Tibial nerve (tissue), 4 donors: ENCODE measurements around the gene PIP5K1B.

ENCODE experiments used
- EP300 ChIP-seq, 2 donors: sonication (generic); formaldehyde crosslinking; IDR thresholded peaks; one replicate each; pipeline ENCODE4 v1.6.1; 2017; ENCODE audit warnings: antibody characterized with exemption in 2 of 2, mild to moderate bottlenecking in 1 of 2
- POLR2A ChIP-seq, 2 donors: fragments of 450-650 bp; IDR thresholded peaks; one replicate each; pipeline ENCODE4 v1.6.1; 2017; ENCODE audit warnings: antibody characterized with exemption in 2 of 2, mild to moderate bottlenecking in 2 of 2, moderate library complexity in 2 of 2
- TF ChIP-seq, protein P1 (sequence below), 5 experiments: fragments of 200-600 bp in 3 of 5; fragments of 450-650 bp in 2 of 5; sonication (generic) in 3 of 5; IDR thresholded peaks; one replicate each; pipeline ENCODE4 v1.5.1; 2016 to 2019; ENCODE audit warnings: antibody characterized with exemption in 5 of 5, mild to moderate bottlenecking in 3 of 5, moderate library complexity in 2 of 5

GRCh38 chr9:68733021-68733405 lies 28.0 kb downstream of the PIP5K1B start:
- TF ChIP-seq, protein P1, sequence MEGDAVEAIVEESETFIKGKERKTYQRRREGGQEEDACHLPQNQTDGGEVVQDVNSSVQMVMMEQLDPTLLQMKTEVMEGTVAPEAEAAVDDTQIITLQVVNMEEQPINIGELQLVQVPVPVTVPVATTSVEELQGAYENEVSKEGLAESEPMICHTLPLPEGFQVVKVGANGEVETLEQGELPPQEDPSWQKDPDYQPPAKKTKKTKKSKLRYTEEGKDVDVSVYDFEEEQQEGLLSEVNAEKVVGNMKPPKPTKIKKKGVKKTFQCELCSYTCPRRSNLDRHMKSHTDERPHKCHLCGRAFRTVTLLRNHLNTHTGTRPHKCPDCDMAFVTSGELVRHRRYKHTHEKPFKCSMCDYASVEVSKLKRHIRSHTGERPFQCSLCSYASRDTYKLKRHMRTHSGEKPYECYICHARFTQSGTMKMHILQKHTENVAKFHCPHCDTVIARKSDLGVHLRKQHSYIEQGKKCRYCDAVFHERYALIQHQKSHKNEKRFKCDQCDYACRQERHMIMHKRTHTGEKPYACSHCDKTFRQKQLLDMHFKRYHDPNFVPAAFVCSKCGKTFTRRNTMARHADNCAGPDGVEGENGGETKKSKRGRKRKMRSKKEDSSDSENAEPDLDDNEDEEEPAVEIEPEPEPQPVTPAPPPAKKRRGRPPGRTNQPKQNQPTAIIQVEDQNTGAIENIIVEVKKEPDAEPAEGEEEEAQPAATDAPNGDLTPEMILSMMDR (IDR thresholded peaks at IDR 0.05): no peak
- TF ChIP-seq EP300 (IDR thresholded peaks at IDR 0.05) (no peak), POLR2A (IDR thresholded peaks at IDR 0.05) (no peak)
